ENCODE data around the gene ZNF248.
A peak's percentile ranks its signal among the peaks of the same experiment; 100 is the strongest.
"Not testable (repeated sequence)": the region's sequence is repeated elsewhere in the genome, so short reads cannot be mapped to it uniquely, and the experiment has no call there.

The ZNF248 gene

GRCh38 chr10:37857287-37858211 lies at the start of gene ZNF248:
Gene ZNF248 (minus strand): TSS chr10:37857610. CDS start chr10:37856310, 1,300 bp downstream.
- DNase-seq (ENCODE audit: low spot score), result peak; percentile 94

DNA sequence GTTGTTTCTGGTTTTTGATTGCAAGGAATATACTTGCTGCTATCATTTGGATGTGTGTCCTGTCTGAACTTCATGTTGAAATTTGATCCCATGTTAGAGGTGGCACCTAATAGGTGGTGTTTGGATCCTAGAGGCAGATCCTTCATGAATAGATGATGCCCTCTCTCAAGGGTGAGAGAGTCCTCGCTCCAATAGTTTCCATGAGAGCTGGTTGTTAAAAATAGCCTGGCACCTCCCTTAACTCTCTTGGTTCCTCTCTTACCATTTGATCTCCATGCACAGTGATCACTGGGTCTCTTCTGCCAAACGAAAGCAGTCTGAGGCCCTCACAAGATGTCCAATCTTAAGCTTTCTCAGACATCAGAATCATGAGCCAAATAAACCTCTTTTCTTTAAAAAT lies 49.0 kb upstream of the ZNF248 start:
- no peak for DNase-seq (ENCODE audit: low spot score)

DNA sequence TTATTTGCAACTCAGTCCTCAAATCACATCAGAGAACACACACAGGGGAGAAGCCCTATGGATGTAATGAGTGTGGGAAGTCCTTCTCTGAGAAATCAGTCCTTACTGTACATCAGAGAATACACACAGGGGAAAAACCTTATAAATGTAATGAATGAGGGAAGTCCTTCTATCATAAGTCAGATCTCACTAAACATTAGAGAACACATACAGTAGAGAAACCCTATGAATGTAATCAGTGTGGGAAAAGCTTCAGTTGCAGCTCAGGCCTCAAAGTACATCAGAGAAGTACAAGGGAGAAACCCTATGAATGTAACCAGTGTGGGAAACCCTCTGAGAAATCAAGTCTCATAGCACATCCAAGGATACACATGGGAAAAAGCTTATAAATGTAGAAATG lies 39.0 kb upstream of the ZNF248 start:
- DNase-seq (ENCODE audit: low spot score), result no peak

DNA sequence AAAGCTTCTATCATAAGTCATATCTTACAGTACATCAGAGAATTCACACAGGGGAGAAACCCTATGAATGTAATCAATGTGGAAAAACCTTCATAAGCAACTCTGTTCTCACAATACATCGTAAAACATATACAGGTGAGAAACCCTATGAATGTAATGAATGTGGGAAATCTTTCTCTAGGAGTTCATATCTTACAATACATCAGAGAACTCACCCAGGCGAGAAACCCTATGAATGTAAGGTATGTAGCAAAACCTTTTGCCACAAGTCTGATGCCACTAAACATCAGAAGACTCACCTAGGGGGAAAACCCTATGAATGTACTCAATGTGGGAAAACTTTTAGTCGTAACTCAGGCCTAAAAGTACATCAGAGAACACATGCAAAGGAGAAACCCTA lies 38.3 kb upstream of the ZNF248 start:
- no peak for DNase-seq (ENCODE audit: low spot score)

- no peak for DNase-seq (ENCODE audit: low spot score)
Measured at GRCh38 chr10:37885850-37886249, 28.4 kb upstream of the ZNF248 start.

- no peak for DNase-seq (ENCODE audit: low spot score)
Measured at GRCh38 chr10:37872955-37873354, 15.5 kb upstream of the ZNF248 start.

DNA sequence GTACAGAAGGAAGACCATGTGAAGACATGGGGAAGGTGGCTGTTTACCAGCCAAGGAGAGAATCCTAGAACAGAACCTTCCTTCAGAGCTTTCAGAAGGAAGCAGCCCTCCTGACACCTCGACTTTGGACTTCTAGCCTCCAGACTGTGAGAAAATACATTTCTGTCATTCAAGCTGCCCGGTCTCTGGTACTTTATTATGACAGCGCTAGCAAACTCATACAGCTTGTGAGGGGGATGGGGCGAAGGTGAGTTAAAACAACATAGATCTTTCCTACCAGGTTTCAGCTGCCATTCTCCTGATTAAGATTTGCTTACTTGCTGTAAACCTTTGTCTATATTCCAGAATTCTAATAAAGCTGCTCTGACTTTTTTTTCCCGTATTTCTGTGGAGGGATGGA lies 14.9 kb upstream of the ZNF248 start:
- DNase-seq (ENCODE audit: low spot score), result no peak

- no peak for DNase-seq (ENCODE audit: low spot score)
Measured at GRCh38 chr10:37871568-37872251, 14.3 kb upstream of the ZNF248 start.

GRCh38 chr10:37871143-37871542 lies 13.7 kb upstream of the ZNF248 start:
- no peak for DNase-seq (ENCODE audit: low spot score)

DNA sequence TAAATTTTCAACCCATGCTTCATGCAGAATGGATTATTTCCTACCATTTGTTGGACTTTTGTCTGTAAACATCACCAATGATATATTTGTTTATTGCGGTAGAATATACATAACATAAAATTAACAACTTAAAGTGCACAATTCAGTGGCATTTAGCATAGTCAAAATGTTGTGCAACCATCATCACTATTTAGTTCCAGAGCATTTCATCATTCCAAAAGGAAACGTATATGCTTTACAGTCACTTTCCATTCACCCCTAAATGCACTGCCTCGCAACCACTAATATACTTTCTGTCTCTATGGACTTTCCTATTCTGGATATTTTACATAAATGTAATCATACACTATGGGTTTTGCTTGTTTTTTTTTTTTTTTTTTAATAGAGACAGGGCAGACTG lies 11.4 kb upstream of the ZNF248 start:
- DNase-seq (ENCODE audit: low spot score), result no peak

DNA sequence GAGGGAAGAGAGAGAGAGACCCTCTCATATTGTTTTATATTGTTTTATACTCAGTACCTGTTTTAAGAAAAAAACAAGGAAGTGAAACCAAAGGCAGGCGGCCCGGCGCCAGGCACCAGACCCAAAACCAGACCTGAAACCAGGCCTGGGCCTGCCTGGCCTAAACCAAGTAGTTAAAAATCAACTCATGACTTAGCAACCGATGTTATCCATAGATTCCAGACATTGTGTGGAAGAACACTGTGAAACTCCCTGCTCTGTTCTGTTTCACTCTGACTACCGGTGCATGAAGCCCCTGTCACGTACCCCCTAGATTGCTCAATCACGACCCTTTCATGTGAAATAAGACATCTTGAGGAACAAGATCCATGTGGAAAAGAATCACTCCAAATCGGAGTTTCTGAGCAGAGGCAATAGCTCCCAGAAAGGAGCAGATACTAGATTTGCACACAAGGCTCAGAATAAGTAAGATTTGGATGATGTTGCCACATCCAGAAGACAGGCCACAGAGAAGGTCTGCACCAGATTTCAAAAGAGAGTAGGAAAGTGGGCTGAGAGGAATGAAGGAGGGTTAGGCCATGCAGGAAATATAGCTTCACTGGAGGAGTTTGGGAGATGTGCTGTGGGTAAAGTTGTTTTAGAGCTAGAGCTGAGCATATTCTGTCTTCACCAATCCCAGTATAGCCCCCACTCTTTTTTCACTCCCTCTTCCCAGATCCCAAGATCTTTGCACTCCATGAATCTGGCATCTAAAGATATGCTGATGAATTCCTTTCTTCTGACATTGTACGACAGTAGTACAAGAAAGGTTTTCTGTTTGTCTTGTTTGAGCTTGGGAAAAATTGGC lies 8.8 kb upstream of the ZNF248 start:
- no peak for DNase-seq (ENCODE audit: low spot score)

- no peak for DNase-seq (ENCODE audit: low spot score)
Measured at GRCh38 chr10:37865264-37865663, 7.9 kb upstream of the ZNF248 start.

GRCh38 chr10:37860494-37861190 lies 3.2 kb upstream of the ZNF248 start:
- DNase-seq (ENCODE audit: low spot score), result no peak

DNA sequence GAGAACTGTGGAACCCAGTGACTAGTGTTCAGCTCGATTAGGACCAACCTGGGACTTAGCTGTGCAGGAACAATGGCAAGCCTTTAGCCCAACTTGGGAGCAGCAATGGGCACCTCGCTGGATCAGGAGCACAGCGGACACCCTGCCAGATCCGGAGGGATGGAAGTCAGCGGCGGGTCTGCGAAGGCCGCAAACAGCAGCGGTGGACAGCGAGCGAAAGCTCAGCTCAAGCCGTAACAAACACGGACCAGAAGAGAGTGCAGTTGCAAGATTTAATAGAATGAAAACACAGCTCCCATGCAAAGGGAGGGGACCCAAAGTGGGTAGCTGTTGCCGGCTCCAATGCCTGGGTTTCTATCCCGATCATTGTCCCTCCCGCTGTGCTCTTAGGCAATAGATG lies 1.9 kb upstream of the ZNF248 start:
- not testable (repeated sequence) for DNase-seq (ENCODE audit: low spot score)

DNA sequence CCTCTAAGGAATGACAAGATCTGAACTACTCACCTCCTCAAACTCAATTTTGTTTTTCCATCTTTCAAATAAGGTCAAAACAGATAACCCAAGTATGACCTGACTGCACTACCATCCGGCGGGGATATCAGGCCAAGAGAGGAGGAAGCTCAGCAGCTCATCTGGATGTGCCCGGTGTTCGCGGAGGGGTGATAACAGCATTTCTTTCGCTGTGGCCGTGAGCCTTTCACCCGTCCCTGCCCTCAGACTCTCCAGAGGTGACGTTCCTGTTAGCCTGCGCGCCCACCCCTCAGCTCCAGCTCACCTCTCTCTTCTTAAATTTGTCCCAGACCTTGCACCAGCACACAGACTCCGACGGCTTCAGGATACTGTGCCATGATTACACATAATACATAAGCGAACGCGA lies 526 bp downstream of the ZNF248 start:
- DNase-seq (ENCODE audit: low spot score), result peak; percentile 28

- no peak for DNase-seq (ENCODE audit: low spot score)
Measured at GRCh38 chr10:37855636-37856035, 1.8 kb downstream of the ZNF248 start.

- no peak for DNase-seq (ENCODE audit: low spot score)
Measured at GRCh38 chr10:37854626-37855025, 2.8 kb downstream of the ZNF248 start.

DNA sequence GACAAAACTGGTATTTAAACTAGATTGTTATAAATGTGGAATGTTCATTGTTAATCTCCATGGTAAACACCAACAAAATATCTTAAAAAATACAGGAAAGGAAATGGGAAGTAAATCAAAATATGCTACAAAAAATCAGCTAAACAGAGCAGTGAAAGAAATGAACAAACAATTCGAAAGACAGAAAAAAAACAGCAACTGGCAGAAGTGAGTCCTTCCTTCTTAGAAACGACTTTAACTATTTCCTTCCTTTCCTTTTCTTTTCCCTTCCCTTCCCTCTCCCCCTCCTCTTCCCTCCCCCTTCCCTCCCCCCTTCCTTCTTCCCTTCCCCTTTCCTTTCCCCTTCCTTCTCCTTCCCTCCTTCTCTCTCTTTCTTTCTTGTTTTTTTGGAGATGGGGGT lies 12.8 kb downstream of the ZNF248 start:
- DNase-seq (ENCODE audit: low spot score), result no peak

GRCh38 chr10:37839243-37839642 lies 18.2 kb downstream of the ZNF248 start:
- DNase-seq (ENCODE audit: low spot score), result no peak

GRCh38 chr10:37831495-37832333 lies 25.7 kb downstream of the ZNF248 start:
- no peak for DNase-seq (ENCODE audit: low spot score)

DNA sequence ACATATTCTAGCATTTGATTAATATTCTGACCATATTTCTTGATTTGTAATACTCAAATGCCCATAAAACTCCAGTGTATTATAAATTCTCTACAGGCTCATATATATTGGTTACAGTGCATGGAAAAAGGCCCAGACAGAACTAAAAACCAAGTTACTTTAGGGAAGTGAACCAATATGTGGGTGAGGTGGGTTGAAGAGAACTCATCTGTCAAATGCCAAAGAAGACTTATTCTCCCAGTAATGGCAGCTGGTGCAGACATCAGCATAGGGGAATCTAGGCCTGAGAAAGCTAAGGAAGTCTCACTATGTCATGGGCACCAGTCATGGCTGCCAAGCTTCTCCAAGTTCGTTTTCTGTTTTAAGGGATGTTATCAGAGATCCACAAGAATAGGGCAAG lies 30.6 kb downstream of the ZNF248 start:
- no peak for DNase-seq (ENCODE audit: low spot score)
